ENCODE data around the gene RUNX1.
"Not testable (repeated sequence)": the region's sequence is repeated elsewhere in the genome, so short reads cannot be mapped to it uniquely, and the experiment has no call there.

DNA sequence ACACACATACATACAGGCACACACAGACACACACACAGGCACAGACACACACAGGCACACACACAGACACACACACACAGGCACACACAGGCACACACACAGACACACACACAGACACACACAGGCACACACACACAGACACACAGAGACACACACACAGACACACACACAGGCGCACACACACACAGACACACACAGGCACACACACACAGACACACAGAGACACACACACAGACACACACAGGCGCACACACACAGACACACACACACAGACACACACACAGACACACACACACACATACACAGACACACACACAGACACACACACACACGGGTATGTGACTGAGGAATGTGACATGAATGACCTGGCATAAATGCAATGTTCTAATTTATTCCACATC lies 55.6 kb downstream of the RUNX1 start:
- TF ChIP-seq, protein P1, sequence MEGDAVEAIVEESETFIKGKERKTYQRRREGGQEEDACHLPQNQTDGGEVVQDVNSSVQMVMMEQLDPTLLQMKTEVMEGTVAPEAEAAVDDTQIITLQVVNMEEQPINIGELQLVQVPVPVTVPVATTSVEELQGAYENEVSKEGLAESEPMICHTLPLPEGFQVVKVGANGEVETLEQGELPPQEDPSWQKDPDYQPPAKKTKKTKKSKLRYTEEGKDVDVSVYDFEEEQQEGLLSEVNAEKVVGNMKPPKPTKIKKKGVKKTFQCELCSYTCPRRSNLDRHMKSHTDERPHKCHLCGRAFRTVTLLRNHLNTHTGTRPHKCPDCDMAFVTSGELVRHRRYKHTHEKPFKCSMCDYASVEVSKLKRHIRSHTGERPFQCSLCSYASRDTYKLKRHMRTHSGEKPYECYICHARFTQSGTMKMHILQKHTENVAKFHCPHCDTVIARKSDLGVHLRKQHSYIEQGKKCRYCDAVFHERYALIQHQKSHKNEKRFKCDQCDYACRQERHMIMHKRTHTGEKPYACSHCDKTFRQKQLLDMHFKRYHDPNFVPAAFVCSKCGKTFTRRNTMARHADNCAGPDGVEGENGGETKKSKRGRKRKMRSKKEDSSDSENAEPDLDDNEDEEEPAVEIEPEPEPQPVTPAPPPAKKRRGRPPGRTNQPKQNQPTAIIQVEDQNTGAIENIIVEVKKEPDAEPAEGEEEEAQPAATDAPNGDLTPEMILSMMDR (IDR thresholded peaks at IDR 0.05; ENCODE audit: low read depth, low read length), result not testable (repeated sequence)
- TF ChIP-seq MYC (IDR thresholded peaks at IDR 0.05; ENCODE audit: low read depth, low read length); POLR2A (IDR thresholded peaks at IDR 0.05; ENCODE audit: extremely low read depth, insufficient read length); MAX (IDR thresholded peaks at IDR 0.05; ENCODE audit: low read depth, low read length): not testable (repeated sequence)
